ENCODE measurements around the gene STRIT1.

The STRIT1 gene

DNA sequence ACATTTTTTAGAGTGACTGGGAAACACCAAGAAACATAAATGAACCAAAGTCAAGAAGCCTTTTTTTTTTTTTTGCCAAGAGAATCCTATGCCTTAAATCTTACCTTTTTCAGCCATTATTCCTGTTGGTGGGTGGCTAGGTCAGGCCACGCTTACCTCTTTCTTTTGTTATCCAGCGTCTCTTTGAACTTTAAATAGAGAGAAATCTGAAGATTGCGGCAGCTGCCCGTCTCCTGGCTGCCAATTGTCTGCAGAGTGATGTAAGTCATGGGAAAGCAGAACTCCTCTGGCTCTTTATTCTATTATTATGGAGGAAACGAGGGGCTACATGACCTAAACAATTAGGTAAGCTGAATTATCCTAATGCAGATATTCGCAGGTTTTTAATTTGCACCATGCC is at the start of gene STRIT1:
TSS of gene STRIT1 (minus strand) at position 168 of the 400 bp plus-strand sequence.
- no peak within 1 kb of the TSS for H3K27ac Mint-ChIP-seq
- no peaks in the 10 kb centered on the region for H3K4me1 Mint-ChIP-seq
- H3K9me3 Mint-ChIP-seq, result peaks cover 0 to 18% of the 10 kb centered on the region in 2 donors
- DNase-seq (no peak), ATAC-seq (no peak)
- no peaks in the 10 kb centered on the region for H3K27me3 Mint-ChIP-seq
- no peak within 1 kb of the TSS for H3K4me3 Mint-ChIP-seq

- no peak overlapping the region for H3K27ac Mint-ChIP-seq
- ATAC-seq, result no peak
- H3K9me3 Mint-ChIP-seq, result no peaks in the 10 kb centered on the region
- H3K4me3 Mint-ChIP-seq, result no peak overlapping the region
- H3K4me1 Mint-ChIP-seq, result no peaks in the 10 kb centered on the region
- no peak for DNase-seq
- no peaks in the 10 kb centered on the region for H3K27me3 Mint-ChIP-seq
Measured at GRCh38 chr3:155342344-155342743, 48.9 kb upstream of the STRIT1 start.

- DNase-seq (no peak), ATAC-seq (no peak)
- H3K4me1 Mint-ChIP-seq, result peaks cover 19% of the 10 kb centered on the region
- no peak overlapping the region for H3K4me3 Mint-ChIP-seq
- peak overlapping the region in 1 of 2 donors; percentile 87 for H3K27ac Mint-ChIP-seq
- H3K27me3 Mint-ChIP-seq, result no peaks in the 10 kb centered on the region
- H3K9me3 Mint-ChIP-seq, result no peaks in the 10 kb centered on the region
Measured at GRCh38 chr3:155339052-155339451, 45.6 kb upstream of the STRIT1 start.

DNA sequence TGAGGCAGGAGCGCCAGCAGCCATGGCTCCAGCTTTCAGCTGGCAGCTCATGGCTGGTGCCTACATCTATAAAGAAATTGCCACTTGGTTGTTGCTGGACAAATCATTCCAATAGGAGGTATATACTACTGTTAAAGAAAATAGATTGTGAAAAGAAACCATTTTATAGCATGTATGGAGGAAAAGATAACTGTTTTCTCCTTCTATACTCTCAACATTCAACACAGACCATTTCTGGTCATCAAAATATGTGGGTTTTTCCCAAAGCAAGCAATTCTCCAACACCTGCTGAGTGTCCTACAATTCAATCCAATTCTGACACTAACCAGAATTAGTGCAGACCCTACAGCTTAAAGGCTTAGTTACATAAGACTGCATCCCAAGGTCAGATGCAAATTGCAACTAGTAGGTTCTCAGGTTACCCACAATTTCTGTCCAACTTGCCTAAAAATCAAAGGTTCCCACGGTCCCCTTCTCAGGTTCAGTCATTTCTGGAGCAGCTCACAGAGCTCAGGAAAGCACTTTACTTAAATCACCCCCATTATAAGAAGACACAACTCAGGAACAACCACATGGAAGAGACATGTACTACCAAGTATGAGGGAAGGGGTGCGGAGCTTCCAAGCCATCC is 42.4 kb upstream of the STRIT1 start:
- Mint-ChIP-seq H3K4me3 (no peak overlapping the region), H3K4me1 (peaks cover 19% of the 10 kb centered on the region), H3K27ac (no peak overlapping the region), H3K27me3 (no peaks in the 10 kb centered on the region), H3K9me3 (no peaks in the 10 kb centered on the region)
- no peak for DNase-seq
- ATAC-seq, result no peak

DNA sequence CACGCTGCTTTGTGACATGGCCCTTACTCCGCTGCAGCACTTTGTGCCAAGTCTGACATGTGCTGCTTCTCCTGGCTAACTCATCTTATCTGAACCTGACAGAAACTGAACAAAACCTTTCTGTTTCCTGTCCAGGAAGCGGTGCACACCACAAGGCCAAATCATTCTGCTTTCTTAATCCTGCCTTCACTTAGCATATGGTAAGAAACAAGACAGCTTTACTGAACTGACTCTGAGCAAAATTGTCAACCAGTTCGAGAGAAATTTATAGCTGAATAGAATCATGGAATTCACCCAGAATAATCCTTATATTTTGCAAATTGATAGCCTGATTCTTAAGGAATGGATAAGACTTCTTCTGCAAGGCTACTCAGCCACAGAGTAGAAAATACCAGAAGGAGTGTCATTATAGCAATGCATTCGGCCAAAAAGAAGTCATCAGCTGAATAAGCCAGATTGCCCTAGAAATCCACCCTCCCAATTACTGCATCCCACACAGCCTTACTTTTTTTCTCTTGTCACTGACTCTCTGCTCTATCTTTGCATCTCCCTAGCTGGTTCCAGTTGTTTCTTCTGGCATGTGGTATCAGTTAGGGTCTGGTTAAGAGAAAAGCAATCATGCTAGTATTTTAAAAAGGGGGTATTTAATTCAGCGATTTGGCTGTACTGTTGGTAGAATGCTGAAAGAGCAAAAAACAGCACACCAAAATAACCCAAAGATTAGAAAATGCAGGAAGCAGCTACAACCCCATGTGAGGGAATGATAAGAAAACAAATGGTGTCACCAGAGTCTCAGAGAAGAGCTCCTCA is 41.6 kb upstream of the STRIT1 start:
- ATAC-seq (peak; percentile 85), DNase-seq (peak in 1 of 2 donors; percentile 24)
- Mint-ChIP-seq H3K27me3 (no peaks in the 10 kb centered on the region), H3K4me1 (peaks cover 19% of the 10 kb centered on the region), H3K27ac (no peak overlapping the region), H3K9me3 (no peaks in the 10 kb centered on the region), H3K4me3 (no peak overlapping the region)

DNA sequence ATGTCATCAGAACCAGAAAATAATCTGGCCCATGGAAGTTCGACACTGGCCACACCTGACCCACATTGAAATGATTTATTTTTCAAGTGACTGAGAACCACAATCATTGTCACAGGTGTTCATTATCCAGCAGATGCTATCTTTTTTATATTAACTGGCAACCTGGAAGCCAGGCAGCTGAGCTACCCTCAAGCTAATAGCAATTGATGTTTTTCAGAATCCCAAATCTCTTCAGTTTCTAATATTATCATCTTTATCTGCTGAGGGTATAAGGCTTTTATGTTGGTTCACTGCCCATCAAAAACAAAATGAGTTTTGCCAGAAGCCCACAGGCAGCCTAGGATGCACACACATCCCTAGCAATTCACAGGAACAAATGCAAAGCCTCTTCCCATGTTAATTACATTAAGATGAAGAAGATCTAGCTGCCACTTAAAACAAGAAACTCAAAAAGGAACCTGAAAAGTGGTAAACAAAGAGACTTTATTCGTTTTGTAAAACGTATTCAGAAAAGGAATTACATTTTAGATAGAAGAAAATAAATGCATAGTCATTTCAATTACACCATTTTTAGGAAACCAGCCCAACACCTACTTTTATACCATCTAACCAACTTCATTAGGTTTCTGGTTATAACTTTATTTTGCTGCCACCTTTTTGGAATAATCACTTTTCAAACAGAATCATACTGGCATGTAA is 40.9 kb upstream of the STRIT1 start:
- H3K27me3 Mint-ChIP-seq, result no peaks in the 10 kb centered on the region
- no peak overlapping the region for H3K4me3 Mint-ChIP-seq
- H3K9me3 Mint-ChIP-seq, result no peaks in the 10 kb centered on the region
- ATAC-seq, result no peak
- no peak overlapping the region for H3K27ac Mint-ChIP-seq
- peaks cover 19% of the 10 kb centered on the region for H3K4me1 Mint-ChIP-seq
- no peak for DNase-seq

DNA sequence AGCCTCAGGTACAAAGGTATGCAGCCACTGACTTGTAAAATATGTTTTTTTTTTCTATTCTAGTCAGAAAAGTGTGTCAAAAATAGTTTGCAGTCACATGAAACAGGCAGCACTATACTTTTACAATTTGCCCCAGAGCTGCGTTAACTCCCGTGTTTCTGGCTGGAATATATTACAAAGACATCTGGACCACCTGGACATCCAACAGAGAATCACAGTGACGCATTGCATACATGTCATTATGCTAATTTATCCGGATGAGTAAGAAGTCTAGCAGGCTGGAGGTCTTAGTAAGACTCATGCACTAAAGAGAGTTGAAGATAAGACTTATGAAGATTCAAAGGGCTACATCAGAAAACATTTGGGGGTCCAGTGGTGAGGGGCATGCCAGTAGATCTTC is 39.2 kb upstream of the STRIT1 start:
- peaks cover 19% of the 10 kb centered on the region for H3K4me1 Mint-ChIP-seq
- H3K4me3 Mint-ChIP-seq, result no peak overlapping the region
- no peak overlapping the region for H3K27ac Mint-ChIP-seq
- no peaks in the 10 kb centered on the region for H3K9me3 Mint-ChIP-seq
- ATAC-seq, result no peak
- no peak for DNase-seq
- H3K27me3 Mint-ChIP-seq, result no peaks in the 10 kb centered on the region

DNA sequence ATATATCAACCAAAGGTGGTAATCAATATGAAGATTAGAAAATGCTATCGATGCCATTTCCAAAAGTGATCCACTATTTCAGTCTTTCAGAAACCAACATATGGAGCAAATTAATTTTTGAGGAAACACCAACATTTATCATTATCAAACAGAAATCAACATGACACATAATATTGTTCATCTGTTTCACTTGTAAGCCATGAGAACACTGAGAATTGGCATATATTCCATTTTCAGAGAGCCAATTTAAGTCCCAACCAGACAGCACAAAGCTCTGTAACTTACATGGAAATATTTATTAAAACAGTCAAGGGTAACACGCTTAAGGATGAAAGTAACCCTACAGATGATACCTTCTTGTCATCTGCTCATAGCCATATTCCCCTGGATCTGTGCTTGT is 37.6 kb upstream of the STRIT1 start:
- Mint-ChIP-seq H3K4me1 (peaks cover 16% of the 10 kb centered on the region), H3K27ac (no peak overlapping the region)
- no peak for DNase-seq

GRCh38 chr3:155330370-155330769 is 36.9 kb upstream of the STRIT1 start:
- H3K27me3 Mint-ChIP-seq, result no peaks in the 10 kb centered on the region
- ATAC-seq (no peak), DNase-seq (no peak)
- H3K4me3 Mint-ChIP-seq, result no peak overlapping the region
- H3K9me3 Mint-ChIP-seq, result no peaks in the 10 kb centered on the region
- H3K4me1 Mint-ChIP-seq, result peaks cover 9% of the 10 kb centered on the region
- peak overlapping the region in 1 of 2 donors; percentile 19 for H3K27ac Mint-ChIP-seq

More for the DNA sequence above, 37.6 kb upstream of the STRIT1 start:
- no peaks in the 10 kb centered on the region for H3K9me3 Mint-ChIP-seq
- no peaks in the 10 kb centered on the region for H3K27me3 Mint-ChIP-seq
- ATAC-seq, result no peak
- H3K4me3 Mint-ChIP-seq, result no peak overlapping the region

- ATAC-seq (no peak), DNase-seq (no peak)
- H3K27me3 Mint-ChIP-seq, result no peaks in the 10 kb centered on the region
- peaks cover 2% of the 10 kb centered on the region for H3K4me1 Mint-ChIP-seq
- no peak overlapping the region for H3K27ac Mint-ChIP-seq
- no peak overlapping the region for H3K4me3 Mint-ChIP-seq
- no peaks in the 10 kb centered on the region for H3K9me3 Mint-ChIP-seq
Measured at GRCh38 chr3:155329513-155330048, 36.1 kb upstream of the STRIT1 start.

- Mint-ChIP-seq H3K4me1 (no peaks in the 10 kb centered on the region), H3K27ac (no peak overlapping the region), H3K27me3 (no peaks in the 10 kb centered on the region), H3K9me3 (no peaks in the 10 kb centered on the region), H3K4me3 (no peak overlapping the region)
- ATAC-seq (no peak), DNase-seq (no peak)
Measured at GRCh38 chr3:155327871-155328270, 34.4 kb upstream of the STRIT1 start.

DNA sequence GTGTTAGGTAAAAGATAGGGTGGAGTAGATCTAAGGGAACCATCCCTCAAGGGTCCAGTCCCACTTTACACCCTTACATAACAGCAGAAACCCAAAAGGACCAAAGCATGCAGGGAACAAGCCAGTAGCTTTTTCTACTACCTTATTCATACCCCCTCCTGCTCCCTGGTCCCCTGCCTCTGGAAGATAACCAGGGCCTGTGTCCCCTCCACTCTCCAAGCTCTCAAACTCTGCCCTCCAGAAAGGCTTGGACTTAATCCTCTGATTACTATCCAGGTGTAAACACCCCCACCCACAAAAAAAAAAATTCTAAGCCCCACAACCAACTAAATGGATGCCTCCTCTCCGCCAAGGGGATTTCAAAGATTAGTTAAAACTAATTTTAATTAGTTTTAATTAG is 33.9 kb upstream of the STRIT1 start:
- H3K27me3 Mint-ChIP-seq, result no peaks in the 10 kb centered on the region
- ATAC-seq, result no peak
- no peak for DNase-seq
- no peak overlapping the region for H3K27ac Mint-ChIP-seq
- H3K4me3 Mint-ChIP-seq, result no peak overlapping the region
- H3K4me1 Mint-ChIP-seq, result no peaks in the 10 kb centered on the region
- no peaks in the 10 kb centered on the region for H3K9me3 Mint-ChIP-seq

GRCh38 chr3:155326901-155327300 is 33.4 kb upstream of the STRIT1 start:
- Mint-ChIP-seq H3K4me3 (no peak overlapping the region), H3K27me3 (no peaks in the 10 kb centered on the region), H3K27ac (no peak overlapping the region), H3K4me1 (no peaks in the 10 kb centered on the region), H3K9me3 (no peaks in the 10 kb centered on the region)
- no peak for ATAC-seq
- DNase-seq, result no peak

DNA sequence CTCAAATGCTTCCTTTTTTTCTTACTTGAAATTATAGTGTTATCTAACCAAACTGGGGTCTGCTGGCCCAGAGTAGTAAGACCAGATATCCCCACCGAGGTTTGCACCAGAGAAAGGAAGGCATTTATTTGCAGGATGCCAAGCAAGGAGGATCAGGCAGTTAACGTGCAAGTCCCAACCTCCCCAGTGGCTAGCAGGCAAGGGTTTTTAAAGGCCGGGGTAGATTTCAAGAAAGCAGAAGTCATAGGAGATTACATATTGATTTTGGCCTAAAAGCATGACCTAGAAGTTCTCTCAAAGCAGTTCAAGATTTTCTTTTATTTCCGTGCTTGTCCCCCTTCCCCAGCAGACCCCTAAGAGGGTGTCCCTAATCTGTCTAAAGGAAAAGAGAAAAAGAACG is 32.8 kb upstream of the STRIT1 start:
- no peak overlapping the region for H3K4me3 Mint-ChIP-seq
- ATAC-seq (no peak), DNase-seq (no peak)
- H3K4me1 Mint-ChIP-seq, result no peaks in the 10 kb centered on the region
- no peak overlapping the region for H3K27ac Mint-ChIP-seq
- H3K27me3 Mint-ChIP-seq, result no peaks in the 10 kb centered on the region
- no peaks in the 10 kb centered on the region for H3K9me3 Mint-ChIP-seq

DNA sequence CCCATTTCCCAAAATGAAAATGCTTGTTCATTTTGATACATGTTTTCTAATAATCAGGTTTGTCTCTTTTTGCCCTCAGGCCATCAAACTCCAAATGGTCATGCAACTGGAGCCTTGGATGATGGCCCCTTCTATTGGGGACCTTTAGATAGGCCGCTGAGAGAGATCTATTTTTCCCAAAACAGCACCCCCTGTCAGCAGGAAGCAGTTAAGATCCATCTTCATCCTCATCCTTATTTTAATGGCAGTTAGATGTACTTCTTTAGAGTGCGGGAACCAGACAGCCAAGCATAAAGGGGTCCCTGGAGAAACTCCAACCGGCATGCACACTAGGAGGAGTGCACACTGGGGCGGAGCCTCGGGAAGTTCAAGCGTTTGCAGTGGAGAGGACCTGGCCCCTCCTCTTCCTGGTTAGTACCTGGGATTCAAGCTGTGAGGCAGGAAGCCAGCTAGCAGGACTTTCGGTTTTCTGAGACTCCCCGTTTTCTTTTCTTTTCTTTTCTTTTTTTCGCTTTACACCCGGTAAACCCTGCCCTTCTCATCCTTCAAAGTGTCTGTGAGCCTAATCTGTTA is 31.9 kb upstream of the STRIT1 start:
- DNase-seq (no peak), ATAC-seq (no peak)
- no peak overlapping the region for H3K27ac Mint-ChIP-seq
- no peaks in the 10 kb centered on the region for H3K27me3 Mint-ChIP-seq
- no peaks in the 10 kb centered on the region for H3K4me1 Mint-ChIP-seq
- H3K9me3 Mint-ChIP-seq, result no peaks in the 10 kb centered on the region
- no peak overlapping the region for H3K4me3 Mint-ChIP-seq
